Measurements from ENCODE around the gene IL33. TPM values are rescaled to one million over a fixed set of nuclear protein-coding genes. Genes with fewer than 3 reads are reported as not detected.

Gene IL33
- total and polyA plus RNA-seq, 2 donors from 2014 or later = 3.7 to 22.7 TPM

GRCh38 chr9:6186691-6187090 is 28.9 kb upstream of the IL33 start:
- H3K27ac ChIP-seq (ENCODE audit: low read depth in 2 of 2, low read length in 2 of 2) = no peak overlapping the region
- intact Hi-C loops (cut with DNase I) = no loop called here
- no peak for FAIRE-seq

GRCh38 chr9:6187272-6187671 is 28.3 kb upstream of the IL33 start:
- FAIRE-seq = no peak
- H3K9me3 ChIP-seq (ENCODE audit: control insufficient read depth in 2 of 3, insufficient read depth in 1 of 3, low read length in 3 of 3) = no peaks in the 10 kb centered on the region
- no peak overlapping the region for H3K4me3 ChIP-seq (ENCODE audit: low read length in 3 of 3)
- H3K4me1 ChIP-seq (ENCODE audit: control insufficient read depth in 2 of 3, insufficient read depth in 2 of 3, low read depth in 1 of 3, low read length in 3 of 3) = peaks cover 0 to 4% (median 0%) of the 10 kb centered on the region in 3 donors
- DNase-seq = no peak
- no peaks in the 10 kb centered on the region for H3K27me3 ChIP-seq (ENCODE audit: control insufficient read depth, insufficient read depth, low read length)
- no peak overlapping the region for H3K27ac ChIP-seq (ENCODE audit: low read depth in 2 of 2, low read length in 2 of 2)
- H3K9ac ChIP-seq (ENCODE audit: low read length in 3 of 3) = no peak overlapping the region
- intact Hi-C loops (cut with DNase I) = no loop called here
- no peak for TF ChIP-seq CTCF (IDR thresholded peaks at IDR 0.05; ENCODE audit: borderline replicate concordance, extremely low read depth, insufficient read depth)
- no peaks in the 10 kb centered on the region for H3K36me3 ChIP-seq (ENCODE audit: control insufficient read depth in 2 of 3, insufficient read depth in 3 of 3, low read length in 3 of 3)

More at GRCh38 chr9:6186691-6187090, 28.9 kb upstream of the IL33 start:
- Histone ChIP-seq H3K9ac (ENCODE audit: low read length in 3 of 3) (no peak overlapping the region), H3K9me3 (ENCODE audit: control insufficient read depth in 2 of 3, insufficient read depth in 1 of 3, low read length in 3 of 3) (no peaks in the 10 kb centered on the region), H3K4me1 (ENCODE audit: control insufficient read depth in 2 of 3, insufficient read depth in 2 of 3, low read depth in 1 of 3, low read length in 3 of 3) (peaks cover 0 to 4% (median 0%) of the 10 kb centered on the region in 3 donors), H3K27me3 (ENCODE audit: control insufficient read depth, insufficient read depth, low read length) (no peaks in the 10 kb centered on the region), H3K4me3 (ENCODE audit: low read length in 3 of 3) (no peak overlapping the region), H3K36me3 (ENCODE audit: control insufficient read depth in 2 of 3, insufficient read depth in 3 of 3, low read length in 3 of 3) (no peaks in the 10 kb centered on the region)
- no peak for DNase-seq
- no peak for TF ChIP-seq CTCF (IDR thresholded peaks at IDR 0.05; ENCODE audit: borderline replicate concordance, extremely low read depth, insufficient read depth)

- no peak for FAIRE-seq
- H3K27ac ChIP-seq (ENCODE audit: low read depth in 2 of 2, low read length in 2 of 2) = no peak overlapping the region
- intact Hi-C loops (cut with DNase I) = no loop called here
Measured at GRCh38 chr9:6188466-6188865, 27.1 kb upstream of the IL33 start.

More at GRCh38 chr9:6188466-6188865, 27.1 kb upstream of the IL33 start:
- Histone ChIP-seq H3K4me3 (ENCODE audit: low read length in 3 of 3) (no peak overlapping the region), H3K4me1 (ENCODE audit: control insufficient read depth in 2 of 3, insufficient read depth in 2 of 3, low read depth in 1 of 3, low read length in 3 of 3) (peaks cover 0 to 4% (median 0%) of the 10 kb centered on the region in 3 donors), H3K36me3 (ENCODE audit: control insufficient read depth in 2 of 3, insufficient read depth in 3 of 3, low read length in 3 of 3) (no peaks in the 10 kb centered on the region), H3K9ac (ENCODE audit: low read length in 3 of 3) (no peak overlapping the region), H3K27me3 (ENCODE audit: control insufficient read depth, insufficient read depth, low read length) (no peaks in the 10 kb centered on the region), H3K9me3 (ENCODE audit: control insufficient read depth in 2 of 3, insufficient read depth in 1 of 3, low read length in 3 of 3) (no peaks in the 10 kb centered on the region)
- TF ChIP-seq CTCF (IDR thresholded peaks at IDR 0.05; ENCODE audit: borderline replicate concordance, extremely low read depth, insufficient read depth) = no peak
- DNase-seq = no peak
